ENCODE measurements around the gene THEMIS.
"Not testable (repeated sequence)": the region's sequence is repeated elsewhere in the genome, so short reads cannot be mapped to it uniquely, and the experiment has no call there.

THEMIS gene

GRCh38 chr6:127796713-127797112 is 104.1 kb downstream of the THEMIS start:
- DNase-seq (ENCODE audit: low read depth in 3 of 3) = no peak

DNA sequence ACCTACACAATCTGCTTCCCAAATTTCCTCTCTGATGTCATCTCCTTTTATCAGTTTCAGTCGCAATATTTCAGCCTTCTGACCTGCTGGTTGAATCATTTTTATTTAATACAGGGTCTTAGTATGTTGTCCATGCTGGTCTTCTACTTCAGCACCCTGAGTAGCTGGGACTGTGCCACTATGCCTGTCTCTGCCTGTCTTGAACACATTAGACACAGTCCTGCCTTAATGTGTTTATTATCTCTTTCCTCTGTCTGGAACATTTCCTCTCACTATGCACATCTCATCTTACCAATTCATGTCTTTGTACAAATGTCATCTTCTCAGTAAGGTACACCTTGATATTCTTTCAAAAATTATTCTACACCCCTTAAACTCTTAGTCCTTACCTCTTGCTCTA is 106.5 kb downstream of the THEMIS start:
- DNase-seq (ENCODE audit: low read depth in 3 of 3) = no peak

- no peak for DNase-seq (ENCODE audit: low read depth in 3 of 3)
Observed at GRCh38 chr6:127793396-127793795, 107.5 kb downstream of the THEMIS start.

DNA sequence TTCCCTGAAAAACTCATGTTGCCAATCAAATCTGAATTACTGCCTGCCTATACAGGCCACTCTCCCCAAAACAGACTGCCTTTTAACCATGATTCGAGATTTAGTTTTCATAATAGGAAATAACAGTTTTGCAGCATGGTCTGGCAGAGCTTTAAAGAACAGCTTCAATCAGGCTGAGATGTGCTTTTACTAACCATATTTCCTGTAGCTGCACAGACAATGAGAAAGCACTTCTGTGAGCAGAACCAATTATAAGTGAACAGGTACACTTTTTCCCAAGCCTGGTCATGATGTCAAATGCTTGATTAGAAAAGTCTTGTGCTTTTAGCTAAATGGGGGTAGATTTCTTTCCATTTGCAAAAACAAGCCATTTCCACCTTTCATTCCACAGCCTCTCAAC is 108.2 kb downstream of the THEMIS start:
- DNase-seq (ENCODE audit: low read depth in 3 of 3) = no peak

GRCh38 chr6:127791779-127792528 is 108.9 kb downstream of the THEMIS start:
- no peak for DNase-seq (ENCODE audit: low read depth in 3 of 3)

GRCh38 chr6:127790571-127790970 is 110.3 kb downstream of the THEMIS start:
- no peak for DNase-seq (ENCODE audit: low read depth in 3 of 3)

- no peak for DNase-seq (ENCODE audit: low read depth in 3 of 3)
Observed at GRCh38 chr6:127786109-127786508, 114.7 kb downstream of the THEMIS start.

GRCh38 chr6:127784468-127784867 is 116.4 kb downstream of the THEMIS start:
- no peak for DNase-seq (ENCODE audit: low read depth in 3 of 3)

DNA sequence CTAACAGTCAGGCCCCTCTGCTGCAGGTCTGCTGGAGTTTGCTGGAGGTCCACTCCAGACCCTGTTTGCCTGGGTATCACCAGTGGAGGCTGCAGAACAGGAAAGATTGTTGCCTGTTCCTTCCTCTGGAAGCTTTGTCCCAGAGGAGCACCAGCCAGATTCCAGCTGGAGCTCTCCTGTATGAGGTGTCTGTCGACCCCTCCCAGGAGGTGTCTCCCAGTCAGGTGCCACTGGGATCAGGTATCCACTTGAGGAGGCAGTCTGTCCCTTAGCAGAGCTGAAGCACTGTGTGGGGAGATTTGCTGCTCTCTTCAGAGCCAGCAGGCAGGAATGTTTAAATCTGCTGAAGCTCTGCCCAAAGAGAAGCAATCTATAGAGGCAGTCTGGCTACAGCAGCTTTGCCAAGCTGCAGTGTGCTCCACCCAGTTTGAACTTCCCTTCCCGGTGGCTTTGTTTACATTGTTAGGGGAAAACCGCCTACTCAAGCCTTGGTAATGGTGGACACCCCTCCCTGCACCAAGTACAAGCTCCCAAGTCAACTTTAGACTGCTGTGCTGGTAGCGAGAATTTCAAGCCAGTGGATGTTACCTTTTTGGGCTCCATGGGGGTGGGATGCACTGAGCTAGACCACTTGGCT is 119.1 kb downstream of the THEMIS start:
- DNase-seq (ENCODE audit: low read depth in 3 of 3) = not testable (repeated sequence)

DNA sequence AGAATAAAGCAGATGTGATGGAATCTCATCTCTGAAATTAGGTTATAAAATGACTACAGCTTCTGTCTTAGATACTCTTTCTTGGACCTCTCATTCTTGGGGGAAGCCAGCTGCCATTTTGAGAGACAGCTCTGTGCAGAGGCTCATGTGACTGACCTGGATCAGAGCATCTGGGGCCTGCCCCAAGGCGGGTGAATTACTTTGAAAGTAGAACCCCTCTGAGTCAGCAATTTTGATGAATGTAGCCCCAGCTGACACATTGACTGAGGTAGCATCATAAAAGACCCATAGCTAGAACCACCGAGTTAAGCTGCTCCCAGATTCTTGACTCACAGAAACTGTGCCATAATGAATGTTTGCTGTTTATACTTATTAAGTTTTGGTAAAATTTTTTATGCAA is 124.5 kb downstream of the THEMIS start:
- no peak for DNase-seq (ENCODE audit: low read depth in 3 of 3)

- no peak for DNase-seq (ENCODE audit: low read depth in 3 of 3)
Observed at GRCh38 chr6:127775371-127775770, 125.5 kb downstream of the THEMIS start.

DNA sequence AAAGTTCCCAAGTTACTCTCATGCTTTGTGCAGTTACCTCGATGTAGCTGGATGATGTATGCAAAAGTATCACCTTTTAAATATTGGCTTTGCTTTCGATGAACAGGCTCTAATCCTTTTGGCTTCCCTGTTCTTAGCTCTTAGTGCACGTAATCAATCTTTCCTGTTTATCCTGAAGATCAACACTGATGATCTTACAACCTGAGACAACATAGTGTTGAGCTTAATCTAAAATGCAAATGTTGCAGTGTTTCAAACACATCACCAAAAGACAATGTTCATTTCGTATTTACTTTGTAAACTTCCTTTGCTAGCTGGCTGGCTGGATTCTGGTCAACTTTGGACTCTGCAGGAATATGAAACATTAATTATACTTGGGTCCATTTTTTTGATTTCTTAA is 132.1 kb downstream of the THEMIS start:
- DNase-seq (ENCODE audit: low read depth in 3 of 3) = no peak

- no peak for DNase-seq (ENCODE audit: low read depth in 3 of 3)
Observed at GRCh38 chr6:127768223-127768622, 132.6 kb downstream of the THEMIS start.

DNA sequence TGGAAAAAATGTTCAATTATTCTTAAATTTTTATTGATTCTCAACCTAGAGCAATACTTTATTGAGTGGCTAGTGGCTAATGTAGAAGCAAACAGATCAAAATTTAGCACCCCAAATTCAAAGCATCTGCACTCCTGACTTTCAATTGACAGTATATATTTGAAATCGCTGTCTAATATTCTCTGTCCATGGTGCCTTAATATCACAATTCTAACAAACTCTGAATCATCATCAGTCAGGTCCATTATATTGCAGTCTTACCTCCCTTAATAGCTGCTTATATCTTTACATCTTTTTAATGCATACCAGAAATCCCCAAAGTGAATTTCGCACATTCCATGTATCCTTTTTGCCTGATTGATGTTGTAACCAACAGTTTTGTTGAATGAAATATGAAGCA is 134.9 kb downstream of the THEMIS start:
- no peak for DNase-seq (ENCODE audit: low read depth in 3 of 3)

DNA sequence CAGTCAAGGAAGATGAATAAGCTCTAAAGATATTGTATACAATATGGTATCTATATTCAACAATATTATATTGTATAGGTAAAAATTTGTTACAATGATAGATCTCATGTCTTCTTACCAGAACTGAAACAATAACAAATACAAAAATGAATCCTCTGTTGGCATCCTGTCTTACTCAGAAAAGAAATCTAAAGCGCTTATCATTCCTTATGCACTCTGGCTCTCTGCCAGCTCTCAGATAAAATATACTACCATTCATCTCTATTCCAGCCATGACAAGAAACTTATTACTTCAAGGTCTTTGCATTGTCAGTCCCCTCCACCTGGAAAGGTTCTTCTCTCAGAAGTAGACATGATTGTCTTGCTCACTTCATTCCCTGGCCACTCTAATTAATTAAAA is 138.6 kb downstream of the THEMIS start:
- DNase-seq (ENCODE audit: low read depth in 3 of 3) = no peak

GRCh38 chr6:127761084-127761483 is 139.8 kb downstream of the THEMIS start:
- DNase-seq (ENCODE audit: low read depth in 3 of 3) = no peak

GRCh38 chr6:127749095-127749494 is 151.8 kb downstream of the THEMIS start:
- DNase-seq (ENCODE audit: low read depth in 3 of 3) = no peak

- DNase-seq (ENCODE audit: low read depth in 3 of 3) = no peak
Observed at GRCh38 chr6:127748290-127748689, 152.6 kb downstream of the THEMIS start.

DNA sequence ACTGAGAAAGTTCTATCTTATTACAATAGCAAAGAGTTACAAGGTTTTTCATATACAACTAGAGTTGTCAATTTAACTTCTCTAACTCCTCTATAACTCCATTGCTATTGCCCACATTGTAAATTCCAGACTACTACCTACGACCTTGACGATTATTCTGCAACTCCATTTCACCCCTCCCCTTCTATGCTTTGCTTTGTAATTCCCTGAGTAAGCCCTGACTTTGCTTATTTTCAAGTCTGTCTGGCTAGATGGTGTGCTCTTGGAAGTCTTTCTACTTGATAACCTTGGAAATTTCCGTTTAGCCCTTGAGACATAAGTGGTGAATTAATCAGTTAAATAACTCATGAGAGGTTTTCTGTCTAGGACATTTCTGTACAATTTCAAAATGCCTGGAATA is 162.4 kb downstream of the THEMIS start:
- no peak for DNase-seq (ENCODE audit: low read depth in 3 of 3)

GRCh38 chr6:127737768-127738167 is 163.1 kb downstream of the THEMIS start:
- DNase-seq (ENCODE audit: low read depth in 3 of 3) = no peak

GRCh38 chr6:127737009-127737486 is 163.8 kb downstream of the THEMIS start:
- peak in 1 of 3 experiments; percentile 17 for DNase-seq (ENCODE audit: low read depth in 3 of 3)

GRCh38 chr6:127732927-127733326 is 167.9 kb downstream of the THEMIS start:
- no peak for DNase-seq (ENCODE audit: low read depth in 3 of 3)

- no peak for DNase-seq (ENCODE audit: low read depth in 3 of 3)
Observed at GRCh38 chr6:127727260-127727953, 173.5 kb downstream of the THEMIS start.

All from stimulated activated CD4-positive, alpha-beta T cell treated with anti-CD3 and anti-CD28 coated beads, TNF-alpha, amount 100 ng/mL, for 4 hours (primary cell).